Medulla oblongata (tissue), 1 donor: ENCODE data around the gene MKLN1.
"Not testable (repeated sequence)": the region's sequence is repeated elsewhere in the genome, so short reads cannot be mapped to it uniquely, and the experiment has no call there.

Source experiments
- DNase-seq: peaks from one replicate; pipeline ENCODE4 v3.0.0-alpha.2; 2015; ENCODE audit errors: extremely low spot score

The MKLN1 gene

DNA sequence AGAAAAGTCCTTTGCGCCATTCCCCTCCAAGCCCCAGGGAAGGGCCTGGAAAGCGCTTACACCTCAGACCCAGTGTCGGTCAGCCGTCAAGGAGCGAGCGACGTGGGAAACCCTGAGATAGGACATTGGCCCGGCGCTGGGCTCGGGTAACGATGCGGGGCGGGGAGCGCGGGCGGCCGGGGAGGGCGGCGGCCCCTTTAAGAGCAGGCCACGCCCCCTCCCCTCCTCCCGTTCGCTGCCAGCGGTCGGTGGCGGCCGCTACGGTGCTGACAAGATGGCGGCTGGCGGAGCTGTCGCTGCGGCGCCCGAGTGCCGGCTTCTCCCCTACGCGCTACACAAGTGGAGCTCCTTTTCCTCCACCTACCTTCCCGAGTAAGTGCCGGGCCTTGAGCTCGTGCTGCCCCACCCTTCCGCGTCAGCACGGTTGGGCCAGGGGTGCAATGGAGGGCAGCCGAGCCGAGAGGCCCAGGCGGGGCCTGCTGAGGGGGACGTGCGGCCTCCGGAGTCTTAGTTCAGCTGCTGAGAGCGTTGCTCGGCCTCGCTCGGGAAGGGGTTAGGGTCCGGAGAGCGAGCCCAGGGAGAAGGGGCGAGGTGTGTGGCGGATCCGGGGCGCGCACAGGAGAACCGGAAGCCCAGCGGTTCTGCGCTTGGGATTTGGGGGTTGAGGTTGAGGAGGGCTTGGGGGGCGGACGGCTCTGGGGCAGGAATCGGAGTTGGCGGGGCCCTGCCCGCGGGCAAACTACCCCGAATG is at the start of gene MKLN1:
MKLN1 (plus strand) TSS at position 251 of the 751 bp plus-strand sequence; CDS start at position 275, 24 bp downstream.
- DNase-seq, result peak; percentile 92

DNA sequence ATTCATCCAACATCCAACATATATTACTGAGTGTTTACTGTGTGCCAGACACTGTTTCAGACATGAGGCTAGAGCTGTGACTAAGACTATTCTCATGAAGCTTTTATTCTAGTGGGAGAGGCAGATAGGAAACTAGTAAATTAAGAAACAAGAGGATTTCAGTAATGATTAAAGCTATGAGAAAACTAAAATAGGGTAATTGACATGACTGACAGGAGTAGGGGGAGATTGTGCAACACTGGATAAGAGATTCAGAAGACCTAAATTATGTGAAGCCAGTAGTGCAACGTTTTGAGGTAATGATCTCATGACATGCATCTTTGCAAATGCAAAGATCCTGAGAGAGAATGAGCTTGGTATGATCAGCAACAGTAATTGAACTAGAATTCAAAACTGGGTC is 48.6 kb upstream of the MKLN1 start:
- DNase-seq, result no peak

DNA sequence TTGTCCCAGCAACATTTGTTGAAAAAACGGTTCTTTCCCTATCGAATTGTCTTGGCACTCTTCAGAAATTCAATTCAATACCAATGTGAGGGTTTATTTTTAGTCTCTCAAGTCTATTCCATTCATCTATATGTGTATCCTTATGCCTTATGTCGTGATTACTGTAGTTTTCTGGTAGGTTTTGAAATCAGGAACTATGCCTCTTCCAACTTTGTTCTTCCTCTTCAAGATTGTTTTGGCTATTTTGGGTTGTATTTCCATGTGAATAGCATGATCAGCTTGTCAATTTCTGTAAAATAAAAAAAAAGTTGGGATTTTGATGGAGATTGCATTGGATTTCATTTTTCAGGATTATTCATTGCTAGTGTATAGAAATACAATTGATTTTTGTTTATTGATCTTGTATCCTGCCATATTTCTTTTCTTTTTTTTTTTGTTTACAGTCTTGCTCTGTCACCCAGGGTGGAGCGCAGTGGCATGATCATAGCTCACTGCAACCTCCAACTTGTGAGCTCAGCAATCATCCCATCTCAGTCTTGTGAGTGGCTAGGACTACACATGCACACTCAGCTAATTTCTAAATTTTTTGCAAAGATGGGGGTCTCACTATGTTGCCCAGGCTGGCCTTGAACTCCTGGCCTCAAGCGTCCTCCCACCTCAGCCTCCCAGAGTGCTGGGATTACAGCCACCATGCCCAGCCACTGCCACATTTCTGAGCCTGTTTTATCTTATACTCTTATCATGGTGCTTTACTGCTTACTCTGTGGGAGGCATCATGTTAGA is 46.2 kb upstream of the MKLN1 start:
- no peak for DNase-seq

DNA sequence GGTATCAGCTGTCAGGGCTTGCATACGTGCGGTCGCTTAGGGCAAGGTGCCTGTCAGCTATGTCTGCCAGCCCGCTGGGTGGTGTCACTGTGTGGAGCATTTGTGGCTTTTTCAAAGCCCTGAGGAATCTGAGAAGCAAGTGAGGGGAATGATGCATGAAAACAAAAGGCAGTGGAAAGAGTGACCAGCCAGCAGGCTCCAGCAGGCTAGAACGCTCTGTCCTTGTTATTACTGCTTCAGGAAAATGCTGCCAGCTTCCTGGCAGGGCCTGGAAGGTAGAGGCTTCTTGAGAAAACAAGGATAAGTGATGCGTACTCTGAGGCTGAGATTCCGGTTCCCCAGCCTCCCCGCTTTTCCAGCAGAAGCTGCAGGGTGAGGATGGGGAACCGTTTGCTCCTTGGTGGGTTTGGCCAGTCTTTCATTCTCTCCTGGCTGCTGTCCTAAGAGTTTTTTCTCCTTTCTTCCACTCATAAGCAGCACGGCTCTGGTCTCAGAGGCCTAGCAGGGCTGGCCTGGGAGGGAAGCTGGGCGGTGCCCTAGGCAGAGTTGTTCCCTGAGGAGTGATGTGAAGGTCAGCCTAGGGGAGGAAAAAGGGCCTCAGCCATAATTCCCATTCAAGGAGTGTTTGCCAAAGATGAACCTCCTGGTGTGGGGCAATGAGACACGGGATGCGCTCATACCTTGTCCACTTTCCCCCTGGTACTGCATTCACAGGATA is 42.8 kb upstream of the MKLN1 start:
- DNase-seq, result peak; percentile 73

DNA sequence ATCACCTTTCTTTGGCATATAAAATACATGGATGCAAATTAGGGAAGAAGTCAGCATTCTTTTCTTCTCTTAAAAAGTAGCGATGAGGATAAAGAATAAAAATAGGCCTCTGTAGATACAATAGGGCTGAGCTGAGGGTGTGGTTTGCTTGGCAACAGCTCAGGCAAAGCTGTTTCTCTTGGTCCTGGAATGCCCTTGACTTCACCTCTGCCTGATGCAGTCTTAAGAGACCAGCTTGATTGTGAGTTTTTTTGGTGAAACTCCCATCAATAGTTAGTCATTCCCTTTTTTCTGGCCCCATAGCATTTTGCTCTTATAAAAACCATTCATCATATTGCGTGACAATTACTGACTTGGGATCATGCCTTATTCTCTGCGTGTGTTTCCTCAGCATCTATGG is 42.1 kb upstream of the MKLN1 start:
- DNase-seq, result no peak

DNA sequence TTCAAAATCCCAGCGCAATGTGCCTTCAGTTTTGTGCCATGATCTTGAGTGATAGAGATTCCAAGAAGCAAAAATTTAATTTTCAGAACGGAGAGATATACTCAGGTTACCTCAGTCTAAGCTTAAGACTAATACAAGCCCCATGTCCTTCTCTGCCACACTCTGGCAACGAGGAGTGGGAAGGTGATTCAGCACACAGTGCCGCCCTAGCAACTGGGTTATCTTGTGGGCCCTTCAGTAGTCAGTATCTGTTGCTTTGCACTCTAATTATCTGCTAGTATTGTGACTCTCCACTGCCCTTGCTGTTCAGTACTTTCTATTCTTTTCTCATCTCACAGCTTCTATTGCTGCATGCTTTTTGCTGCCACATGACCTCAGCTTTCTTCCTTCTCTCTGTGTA is 39.2 kb upstream of the MKLN1 start:
- DNase-seq, result no peak

DNA sequence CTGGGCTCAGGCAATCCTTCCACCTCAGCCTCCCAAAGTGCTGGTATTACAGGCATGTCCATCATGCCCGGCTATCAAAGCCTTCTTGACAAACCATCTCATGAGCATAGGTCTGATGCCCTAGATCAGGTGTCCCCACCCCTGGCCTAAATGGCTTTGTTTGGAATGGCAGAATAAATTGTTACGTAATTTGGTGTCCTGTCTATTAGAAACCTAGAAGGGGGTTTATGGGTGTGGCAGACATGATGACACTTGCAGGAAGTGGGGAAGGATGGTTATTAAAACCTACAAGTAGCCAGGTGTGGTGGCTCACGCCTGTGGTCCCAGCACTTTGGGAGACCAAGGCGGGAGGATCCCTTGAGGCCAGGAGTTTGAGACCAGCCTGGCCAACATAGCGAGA is 38.6 kb upstream of the MKLN1 start:
- no peak for DNase-seq

DNA sequence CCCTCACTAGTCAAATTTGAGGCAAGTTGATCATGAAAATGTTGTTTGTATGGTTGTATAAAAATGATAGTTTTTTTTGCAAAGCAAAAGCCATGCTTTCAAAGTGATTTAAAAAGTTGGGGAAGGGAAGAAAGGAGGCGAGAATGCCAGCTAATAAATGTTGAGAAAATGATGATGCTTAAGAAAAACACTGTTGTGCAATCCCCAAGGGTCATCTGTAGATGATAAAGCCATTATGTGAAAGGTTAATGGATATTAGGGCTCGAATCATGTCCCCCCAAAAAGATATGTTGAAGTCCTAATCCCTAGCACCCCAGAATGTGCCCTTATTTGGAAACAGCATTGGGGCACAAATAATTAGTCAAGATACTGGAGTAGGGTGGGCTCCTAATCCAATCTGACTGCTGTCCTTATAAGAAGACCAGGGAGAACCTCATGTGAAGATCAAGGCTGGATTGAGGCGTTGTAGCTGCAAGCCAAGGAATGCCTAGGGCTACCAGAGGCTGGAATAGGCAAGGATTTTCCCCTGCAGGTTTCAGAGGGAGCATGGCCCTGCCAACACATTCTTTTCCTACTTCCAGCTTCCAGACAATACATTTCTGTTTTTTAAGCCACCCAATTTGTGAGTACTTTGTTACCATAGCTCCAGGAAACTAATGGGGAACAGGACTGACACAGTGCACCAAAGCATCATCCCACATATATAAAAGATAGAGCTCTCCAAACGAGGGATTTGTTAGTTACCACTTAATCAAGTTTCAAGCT is 35.4 kb upstream of the MKLN1 start:
- no peak for DNase-seq

DNA sequence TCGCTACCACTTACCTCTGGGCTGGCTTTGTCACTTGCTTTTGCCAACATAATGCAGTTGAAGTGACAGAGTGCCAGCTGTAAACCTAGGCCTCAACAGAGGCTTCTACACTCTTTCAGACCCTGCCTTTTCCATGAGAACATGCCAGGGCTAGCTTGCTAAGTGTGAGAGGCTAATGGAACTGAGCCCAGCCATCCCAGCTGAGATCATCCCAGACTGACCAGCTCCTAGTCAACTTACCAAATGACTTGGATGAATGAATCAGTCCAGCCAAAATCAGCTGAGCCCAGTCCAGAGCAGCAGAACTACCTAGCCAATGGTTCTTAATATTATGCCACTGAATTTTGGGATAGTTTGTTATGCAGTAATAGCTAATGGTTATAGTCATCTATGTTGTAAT is 34.7 kb upstream of the MKLN1 start:
- no peak for DNase-seq

DNA sequence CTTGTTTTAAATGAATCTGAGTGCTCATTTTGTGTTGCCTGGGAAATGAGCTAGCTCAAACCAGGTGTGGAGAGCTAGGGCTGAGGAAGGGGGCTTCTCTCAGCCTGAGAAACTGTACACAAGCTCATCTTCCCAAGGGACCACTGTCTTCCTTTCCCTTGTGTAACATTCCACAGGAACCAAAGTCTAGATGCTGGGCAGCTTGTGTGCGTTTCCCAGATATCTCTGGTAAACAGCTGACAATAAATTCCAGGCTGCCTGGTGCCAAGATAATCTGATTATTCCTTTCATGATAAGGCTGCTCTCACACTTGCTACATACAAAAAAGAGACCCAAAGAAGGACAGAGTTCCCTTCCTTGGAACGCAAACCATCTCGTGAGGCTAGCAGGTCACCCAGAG is 33.1 kb upstream of the MKLN1 start:
- no peak for DNase-seq

DNA sequence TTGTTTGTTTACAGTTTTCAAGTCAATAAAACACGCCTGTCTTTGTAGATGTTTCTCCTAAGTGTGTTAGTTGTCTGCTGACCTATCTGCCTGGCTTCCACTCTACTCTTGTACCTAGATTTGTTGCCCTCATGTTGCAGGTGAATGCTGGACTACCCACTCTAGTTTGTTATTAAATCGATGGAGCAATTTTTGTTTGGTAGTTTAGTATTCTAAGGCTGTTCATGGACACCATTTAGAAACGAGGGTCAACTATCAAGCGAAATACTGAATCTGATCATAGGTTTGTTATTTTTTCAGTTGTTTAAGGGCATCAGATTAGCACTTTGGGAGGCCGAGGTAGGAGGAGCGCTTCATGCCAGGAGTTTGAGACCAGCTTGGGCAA is 29.1 kb upstream of the MKLN1 start:
- no peak for DNase-seq

DNA sequence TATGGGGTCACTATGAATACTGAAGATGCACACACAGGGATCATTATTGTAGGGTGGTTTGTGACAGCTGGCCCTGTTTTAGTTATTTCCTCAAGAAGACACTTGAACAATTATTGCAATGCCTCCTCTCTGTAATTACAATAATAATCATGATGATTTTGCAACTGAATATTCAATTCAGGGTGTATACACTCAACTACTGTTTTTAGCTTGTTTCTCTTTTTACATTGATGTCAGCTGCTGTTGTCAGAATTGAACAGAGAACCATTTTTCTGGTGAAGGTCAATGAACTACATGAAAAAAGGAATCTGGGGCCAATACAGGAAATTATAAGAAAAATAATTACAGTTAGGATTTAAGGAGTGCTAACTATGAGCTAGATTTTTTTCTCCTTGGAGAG is 28.6 kb upstream of the MKLN1 start:
- no peak for DNase-seq

DNA sequence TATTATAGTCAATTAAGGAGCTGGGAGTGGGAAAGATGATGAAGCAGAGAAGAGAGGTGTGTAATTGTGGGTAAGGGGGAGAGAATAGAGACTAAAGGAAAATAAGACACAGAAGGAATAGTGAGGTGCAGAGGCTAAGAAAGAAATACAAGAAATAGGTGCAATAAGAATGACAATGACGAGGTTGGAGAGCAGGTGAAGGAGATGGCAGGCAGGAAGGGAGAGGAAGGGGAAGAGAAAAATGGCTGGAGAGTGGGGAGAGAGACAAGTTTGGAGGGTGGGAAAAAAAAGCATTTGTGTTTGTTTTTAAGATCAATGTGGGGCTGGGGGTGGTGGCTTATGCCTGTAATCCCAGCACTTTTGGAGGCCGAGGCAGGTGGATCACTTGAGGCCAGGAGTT is 27.6 kb upstream of the MKLN1 start:
- no peak for DNase-seq

DNA sequence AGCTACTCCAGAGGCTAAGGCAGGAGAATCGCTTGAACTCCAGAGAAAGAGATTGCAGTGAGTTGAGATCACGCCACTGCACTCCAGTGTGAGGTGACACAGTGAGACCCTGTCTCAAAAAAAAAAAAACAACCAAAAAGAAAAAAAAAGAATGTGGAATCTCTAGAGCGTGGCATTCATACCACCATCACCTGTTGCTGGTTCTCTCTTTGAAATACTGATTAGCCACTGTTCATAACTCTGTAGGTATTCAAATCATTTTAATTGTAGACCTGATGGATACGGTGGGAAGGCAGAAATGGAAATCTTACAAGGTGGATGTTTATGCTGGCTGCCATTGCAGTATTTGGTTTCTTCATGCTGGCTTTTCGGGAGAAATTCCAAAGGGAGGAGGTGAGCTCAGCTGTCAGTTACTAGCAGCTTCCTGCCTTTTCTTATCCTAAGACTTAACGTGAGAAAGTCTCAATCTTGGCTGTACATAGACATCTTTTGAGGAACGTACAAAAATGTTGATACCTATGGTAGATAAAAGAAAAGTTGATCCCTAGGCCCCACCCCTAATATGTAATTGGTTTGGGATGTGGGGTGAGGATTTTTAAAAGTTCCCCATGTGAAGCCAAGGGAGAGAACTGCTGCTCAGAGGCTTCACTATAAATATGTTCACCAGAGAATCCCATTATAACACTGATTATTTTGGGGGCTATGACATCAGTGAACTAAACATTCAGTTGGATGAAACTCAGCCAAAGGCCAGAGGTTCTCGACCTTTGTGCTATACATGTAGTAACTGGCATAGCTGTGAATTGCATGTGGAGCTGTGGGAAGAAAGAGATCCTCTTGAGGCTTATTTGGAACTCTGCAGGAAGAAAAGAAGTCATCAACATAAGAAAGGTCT is 26.9 kb upstream of the MKLN1 start:
- DNase-seq, result no peak

DNA sequence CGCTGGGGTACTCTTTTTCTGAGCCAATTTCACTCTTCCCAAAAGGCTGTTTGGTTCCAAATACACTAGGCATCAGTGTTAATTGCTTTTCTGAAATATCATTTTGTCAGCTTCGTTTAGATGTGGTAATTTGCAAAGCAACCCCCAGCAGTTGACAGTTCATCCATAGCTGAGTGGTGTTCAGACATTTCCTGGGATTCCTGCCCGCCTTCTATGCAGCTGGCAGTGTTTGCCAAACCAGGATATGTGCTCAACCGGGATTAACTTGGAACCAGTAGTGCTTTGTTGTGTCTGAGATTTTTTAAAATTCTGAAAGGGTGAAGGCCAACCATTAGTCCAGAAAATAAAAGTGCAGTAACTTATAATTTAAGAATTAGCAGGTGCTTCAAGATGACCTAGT is 25.2 kb upstream of the MKLN1 start:
- no peak for DNase-seq

DNA sequence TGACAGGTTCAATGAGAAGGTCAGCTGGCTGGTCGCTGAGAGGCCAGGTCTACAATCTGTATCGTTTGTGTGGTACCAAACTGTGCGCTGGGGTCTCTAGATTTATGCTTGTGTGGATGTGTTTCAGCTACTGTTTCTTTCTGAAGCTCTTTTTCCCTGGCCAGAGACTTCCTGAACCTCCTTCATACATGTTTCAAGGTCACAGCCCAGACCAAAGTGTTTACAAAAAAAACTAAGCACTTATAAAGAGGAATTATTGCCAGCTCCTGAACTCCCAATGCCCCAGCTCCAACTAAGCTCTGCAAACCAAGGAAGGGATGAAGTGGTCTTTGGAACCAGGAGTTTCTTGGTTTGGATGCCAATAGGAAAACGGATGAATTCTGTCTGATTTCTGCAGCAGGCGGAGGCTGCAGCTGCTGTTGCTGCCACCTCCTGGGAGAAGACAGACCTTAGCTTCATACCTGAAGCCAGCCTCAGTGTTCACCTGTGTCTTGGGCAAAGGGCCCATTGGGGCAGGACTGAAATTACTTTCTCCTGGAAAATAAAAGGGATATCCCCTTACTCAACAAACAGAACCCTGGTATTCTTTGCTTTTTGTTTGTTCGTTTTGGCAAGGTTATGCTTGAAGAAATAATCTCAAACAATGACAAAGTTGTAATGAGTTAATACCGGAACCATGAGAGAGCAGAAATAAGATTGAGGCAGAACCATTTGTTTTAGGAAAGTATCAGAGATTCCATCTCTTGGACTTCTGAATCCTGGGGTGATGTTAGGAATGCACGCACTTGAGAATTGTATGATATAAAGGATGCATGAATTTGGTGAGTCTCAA is 24.6 kb upstream of the MKLN1 start:
- peak; percentile 44 for DNase-seq

DNA sequence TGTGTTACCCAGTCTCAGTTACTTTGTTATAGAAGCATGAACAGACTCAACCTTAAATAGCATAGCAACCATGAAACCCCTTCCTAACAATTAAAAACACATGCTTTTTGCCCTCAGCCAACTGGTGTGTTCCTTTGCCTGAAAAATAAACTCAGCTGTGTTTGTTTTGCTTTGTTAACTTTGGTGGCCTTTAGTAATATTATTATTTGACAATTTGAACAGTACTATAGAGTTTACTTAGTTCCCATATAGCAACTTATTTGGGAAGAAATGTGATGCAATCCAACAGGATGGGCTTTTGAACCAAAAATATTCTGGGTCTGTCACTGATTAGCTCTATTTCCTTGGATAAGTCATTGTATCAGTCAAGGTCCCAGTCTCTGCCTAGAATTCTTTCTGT is 22.5 kb upstream of the MKLN1 start:
- DNase-seq, result no peak

DNA sequence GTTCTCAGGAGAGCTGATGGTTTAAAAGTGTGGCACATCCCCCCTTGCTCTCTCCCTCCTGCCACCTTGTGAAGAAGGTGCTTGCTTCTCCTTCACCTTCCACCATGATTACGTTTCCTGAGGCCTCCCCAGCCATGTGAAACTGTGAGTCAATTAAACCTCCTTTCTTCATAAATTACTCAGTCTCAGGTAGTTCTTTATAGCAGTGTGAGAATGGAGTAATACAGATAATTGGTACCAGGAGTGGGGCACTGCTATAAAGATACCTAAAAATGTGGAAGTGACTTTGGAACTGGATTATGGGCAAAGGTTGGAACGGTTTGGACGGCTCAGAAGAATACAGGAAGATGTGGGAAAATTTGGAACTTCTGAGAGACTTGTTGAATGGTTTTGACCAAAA is 21.6 kb upstream of the MKLN1 start:
- DNase-seq, result not testable (repeated sequence)

DNA sequence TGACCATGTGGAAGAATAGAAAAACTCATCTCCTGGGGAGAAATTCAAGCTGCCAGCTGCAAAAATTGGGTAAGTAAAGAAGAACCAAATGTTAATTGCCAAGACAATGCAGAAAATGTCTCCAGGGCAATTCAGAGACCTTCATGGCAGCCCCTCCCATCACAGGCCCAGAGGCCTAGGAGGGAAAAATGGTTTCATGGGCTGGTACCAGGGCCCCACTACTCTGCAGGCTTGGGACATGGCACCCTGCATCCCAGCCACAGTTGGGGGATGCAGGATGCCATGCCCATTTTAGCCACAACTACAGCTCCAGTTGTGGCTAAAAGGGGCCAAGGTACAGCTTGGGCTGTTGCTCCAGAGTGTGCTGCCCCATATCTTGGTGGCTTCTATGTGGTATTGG is 20.9 kb upstream of the MKLN1 start:
- DNase-seq, result no peak

DNA sequence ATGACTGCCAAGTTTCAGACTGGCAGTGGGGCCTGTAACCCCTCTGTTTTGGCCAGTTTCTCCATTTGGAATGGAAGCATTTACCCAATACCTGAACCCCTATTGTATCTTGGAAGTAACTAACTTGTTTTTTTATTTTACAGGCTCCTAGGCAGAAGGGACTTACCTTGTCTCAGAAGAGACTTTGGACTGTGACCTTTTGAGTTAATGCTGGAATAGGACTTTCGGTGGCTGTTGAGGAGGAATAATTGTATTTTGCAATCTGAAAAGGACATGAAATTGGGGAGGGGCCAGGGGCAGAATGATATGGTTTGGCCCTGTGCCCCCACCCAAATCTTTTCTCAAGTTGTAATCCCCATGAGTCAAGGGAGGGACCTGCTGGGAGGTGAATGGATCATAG is 20.0 kb upstream of the MKLN1 start:
- DNase-seq, result no peak
